Measurements from ENCODE around the gene ARSI. TPM values are rescaled to one million over a fixed set of nuclear protein-coding genes. Genes with fewer than 3 reads are reported as not detected.

Gene ARSI
- total and polyA plus RNA-seq, 9 donors = 6.3 to 11.7 (median 9.4) TPM

GRCh38 chr5:150329038-150329437 is 26.3 kb upstream of the ARSI start:
- no peak overlapping the region for H3K27ac ChIP-seq (ENCODE audit: low read length)
- 43% methylated on average over 1 of the region's 2 CpGs for WGBS (ENCODE audit: insufficient coverage)

GRCh38 chr5:150328515-150328914 is 25.8 kb upstream of the ARSI start:
- DNase-seq = no peak
- Histone ChIP-seq H3K27ac (ENCODE audit: low read length) (no peak overlapping the region), H3K4me3 (ENCODE audit: low read length) (no peak overlapping the region), H3K9me3 (replicated peaks; ENCODE audit: control insufficient read depth, low read depth, low read length) (no peaks in the 10 kb centered on the region), H3K4me1 (ENCODE audit: control insufficient read depth, insufficient read depth, low read length) (no peaks in the 10 kb centered on the region), H3K27me3 (ENCODE audit: control insufficient read depth, insufficient read depth, low read length) (no peaks in the 10 kb centered on the region), H3K36me3 (ENCODE audit: control insufficient read depth, insufficient read depth, low read length) (no peaks in the 10 kb centered on the region)
- WGBS (ENCODE audit: insufficient coverage) = 78% methylated on average over 2 of the region's 2 CpGs

More at GRCh38 chr5:150329038-150329437, 26.3 kb upstream of the ARSI start:
- no peaks in the 10 kb centered on the region for H3K4me1 ChIP-seq (ENCODE audit: control insufficient read depth, insufficient read depth, low read length)
- no peaks in the 10 kb centered on the region for H3K9me3 ChIP-seq (replicated peaks; ENCODE audit: control insufficient read depth, low read depth, low read length)
- no peaks in the 10 kb centered on the region for H3K36me3 ChIP-seq (ENCODE audit: control insufficient read depth, insufficient read depth, low read length)
- DNase-seq = no peak
- no peak overlapping the region for H3K4me3 ChIP-seq (ENCODE audit: low read length)
- H3K27me3 ChIP-seq (ENCODE audit: control insufficient read depth, insufficient read depth, low read length) = no peaks in the 10 kb centered on the region

- no peaks in the 10 kb centered on the region for H3K27me3 ChIP-seq (ENCODE audit: control insufficient read depth, insufficient read depth, low read length)
- no peak for DNase-seq
Measured at GRCh38 chr5:150327139-150327538, 24.4 kb upstream of the ARSI start.

GRCh38 chr5:150326707-150327106 is 24.0 kb upstream of the ARSI start:
- no peaks in the 10 kb centered on the region for H3K36me3 ChIP-seq (ENCODE audit: control insufficient read depth, insufficient read depth, low read length)
- 14% methylated on average over 1 of the region's 2 CpGs for WGBS (ENCODE audit: insufficient coverage)
- no peak for DNase-seq
- no peaks in the 10 kb centered on the region for H3K27me3 ChIP-seq (ENCODE audit: control insufficient read depth, insufficient read depth, low read length)
- no peaks in the 10 kb centered on the region for H3K9me3 ChIP-seq (replicated peaks; ENCODE audit: control insufficient read depth, low read depth, low read length)
- no peak overlapping the region for H3K27ac ChIP-seq (ENCODE audit: low read length)
- H3K4me1 ChIP-seq (ENCODE audit: control insufficient read depth, insufficient read depth, low read length) = no peaks in the 10 kb centered on the region
- H3K4me3 ChIP-seq (ENCODE audit: low read length) = no peak overlapping the region

More at GRCh38 chr5:150327139-150327538, 24.4 kb upstream of the ARSI start:
- no CpG with 5 or more reads among the region's 3 CpGs for WGBS (ENCODE audit: insufficient coverage)
- no peaks in the 10 kb centered on the region for H3K36me3 ChIP-seq (ENCODE audit: control insufficient read depth, insufficient read depth, low read length)
- no peak overlapping the region for H3K27ac ChIP-seq (ENCODE audit: low read length)
- no peaks in the 10 kb centered on the region for H3K9me3 ChIP-seq (replicated peaks; ENCODE audit: control insufficient read depth, low read depth, low read length)
- no peak overlapping the region for H3K4me3 ChIP-seq (ENCODE audit: low read length)
- H3K4me1 ChIP-seq (ENCODE audit: control insufficient read depth, insufficient read depth, low read length) = no peaks in the 10 kb centered on the region

- Histone ChIP-seq H3K36me3 (ENCODE audit: control insufficient read depth, insufficient read depth, low read length) (no peaks in the 10 kb centered on the region), H3K4me3 (ENCODE audit: low read length) (no peak overlapping the region), H3K4me1 (ENCODE audit: control insufficient read depth, insufficient read depth, low read length) (peaks cover 3% of the 10 kb centered on the region), H3K27me3 (ENCODE audit: control insufficient read depth, insufficient read depth, low read length) (no peaks in the 10 kb centered on the region), H3K27ac (ENCODE audit: low read length) (no peak overlapping the region), H3K9me3 (replicated peaks; ENCODE audit: control insufficient read depth, low read depth, low read length) (no peaks in the 10 kb centered on the region)
- no peak for DNase-seq
- WGBS (ENCODE audit: insufficient coverage) = 69% methylated on average over 4 of the region's 4 CpGs
Measured at GRCh38 chr5:150325426-150325825, 22.7 kb upstream of the ARSI start.

GRCh38 chr5:150323819-150324218 is 21.1 kb upstream of the ARSI start:
- no peak for DNase-seq
- WGBS (ENCODE audit: insufficient coverage) = 83% methylated on average over 6 of the region's 8 CpGs
- Histone ChIP-seq H3K9me3 (replicated peaks; ENCODE audit: control insufficient read depth, low read depth, low read length) (no peaks in the 10 kb centered on the region), H3K36me3 (ENCODE audit: control insufficient read depth, insufficient read depth, low read length) (no peaks in the 10 kb centered on the region), H3K4me1 (ENCODE audit: control insufficient read depth, insufficient read depth, low read length) (peaks cover 15% of the 10 kb centered on the region), H3K4me3 (ENCODE audit: low read length) (no peak overlapping the region), H3K27ac (ENCODE audit: low read length) (no peak overlapping the region), H3K27me3 (ENCODE audit: control insufficient read depth, insufficient read depth, low read length) (no peaks in the 10 kb centered on the region)

- H3K9me3 ChIP-seq (replicated peaks; ENCODE audit: control insufficient read depth, low read depth, low read length) = no peaks in the 10 kb centered on the region
- H3K4me1 ChIP-seq (ENCODE audit: control insufficient read depth, insufficient read depth, low read length) = peaks cover 16% of the 10 kb centered on the region
- no peak overlapping the region for H3K27ac ChIP-seq (ENCODE audit: low read length)
- H3K36me3 ChIP-seq (ENCODE audit: control insufficient read depth, insufficient read depth, low read length) = no peaks in the 10 kb centered on the region
- DNase-seq = no peak
- no CpG with 5 or more reads among the region's 6 CpGs for WGBS (ENCODE audit: insufficient coverage)
- no peaks in the 10 kb centered on the region for H3K27me3 ChIP-seq (ENCODE audit: control insufficient read depth, insufficient read depth, low read length)
- H3K4me3 ChIP-seq (ENCODE audit: low read length) = no peak overlapping the region
Measured at GRCh38 chr5:150323092-150323491, 20.4 kb upstream of the ARSI start.

- DNase-seq = no peak
- no peaks in the 10 kb centered on the region for H3K27me3 ChIP-seq (ENCODE audit: control insufficient read depth, insufficient read depth, low read length)
- H3K4me1 ChIP-seq (ENCODE audit: control insufficient read depth, insufficient read depth, low read length) = peaks cover 16% of the 10 kb centered on the region
- no peak overlapping the region for H3K27ac ChIP-seq (ENCODE audit: low read length)
- no peak overlapping the region for H3K4me3 ChIP-seq (ENCODE audit: low read length)
- H3K9me3 ChIP-seq (replicated peaks; ENCODE audit: control insufficient read depth, low read depth, low read length) = no peaks in the 10 kb centered on the region
- H3K36me3 ChIP-seq (ENCODE audit: control insufficient read depth, insufficient read depth, low read length) = no peaks in the 10 kb centered on the region
Measured at GRCh38 chr5:150322202-150322601, 19.5 kb upstream of the ARSI start.

GRCh38 chr5:150321784-150322183 is 19.1 kb upstream of the ARSI start:
- Histone ChIP-seq H3K4me3 (ENCODE audit: low read length) (no peak overlapping the region), H3K36me3 (ENCODE audit: control insufficient read depth, insufficient read depth, low read length) (no peaks in the 10 kb centered on the region), H3K9me3 (replicated peaks; ENCODE audit: control insufficient read depth, low read depth, low read length) (no peaks in the 10 kb centered on the region), H3K27ac (ENCODE audit: low read length) (no peak overlapping the region), H3K27me3 (ENCODE audit: control insufficient read depth, insufficient read depth, low read length) (no peaks in the 10 kb centered on the region), H3K4me1 (ENCODE audit: control insufficient read depth, insufficient read depth, low read length) (peaks cover 16% of the 10 kb centered on the region)
- no CpG with 5 or more reads among the region's 1 CpG for WGBS (ENCODE audit: insufficient coverage)
- DNase-seq = no peak

- no peaks in the 10 kb centered on the region for H3K9me3 ChIP-seq (replicated peaks; ENCODE audit: control insufficient read depth, low read depth, low read length)
- DNase-seq = no peak
- no peak overlapping the region for H3K4me3 ChIP-seq (ENCODE audit: low read length)
- WGBS (ENCODE audit: insufficient coverage) = 100% methylated on average over 1 of the region's 1 CpG
- no peak overlapping the region for H3K27ac ChIP-seq (ENCODE audit: low read length)
- no peaks in the 10 kb centered on the region for H3K27me3 ChIP-seq (ENCODE audit: control insufficient read depth, insufficient read depth, low read length)
- H3K4me1 ChIP-seq (ENCODE audit: control insufficient read depth, insufficient read depth, low read length) = peaks cover 16% of the 10 kb centered on the region
- H3K36me3 ChIP-seq (ENCODE audit: control insufficient read depth, insufficient read depth, low read length) = no peaks in the 10 kb centered on the region
Measured at GRCh38 chr5:150321211-150321610, 18.5 kb upstream of the ARSI start.

- no peak overlapping the region for H3K27ac ChIP-seq (ENCODE audit: low read length)
- H3K9me3 ChIP-seq (replicated peaks; ENCODE audit: control insufficient read depth, low read depth, low read length) = no peaks in the 10 kb centered on the region
- peaks cover 16% of the 10 kb centered on the region for H3K4me1 ChIP-seq (ENCODE audit: control insufficient read depth, insufficient read depth, low read length)
- DNase-seq = peak; percentile 80
- no peak overlapping the region for H3K4me3 ChIP-seq (ENCODE audit: low read length)
- no CpG with 5 or more reads among the region's 2 CpGs for WGBS (ENCODE audit: insufficient coverage)
- H3K27me3 ChIP-seq (ENCODE audit: control insufficient read depth, insufficient read depth, low read length) = no peaks in the 10 kb centered on the region
- H3K36me3 ChIP-seq (ENCODE audit: control insufficient read depth, insufficient read depth, low read length) = no peaks in the 10 kb centered on the region
Measured at GRCh38 chr5:150320044-150320613, 17.4 kb upstream of the ARSI start.

All from muscle of leg (tissue), 11 donors.